ENCODE measurements around the gene TRAP1. TPM values are rescaled to one million over a fixed set of nuclear protein-coding genes. Genes with fewer than 3 reads are reported as not detected.
"Not testable (repeated sequence)": the region's sequence is repeated elsewhere in the genome, so short reads cannot be mapped to it uniquely, and the experiment has no call there.

TRAP1 gene
- polyA plus RNA-seq, 1 donor from 2014 or later, result 73.0 TPM

DNA sequence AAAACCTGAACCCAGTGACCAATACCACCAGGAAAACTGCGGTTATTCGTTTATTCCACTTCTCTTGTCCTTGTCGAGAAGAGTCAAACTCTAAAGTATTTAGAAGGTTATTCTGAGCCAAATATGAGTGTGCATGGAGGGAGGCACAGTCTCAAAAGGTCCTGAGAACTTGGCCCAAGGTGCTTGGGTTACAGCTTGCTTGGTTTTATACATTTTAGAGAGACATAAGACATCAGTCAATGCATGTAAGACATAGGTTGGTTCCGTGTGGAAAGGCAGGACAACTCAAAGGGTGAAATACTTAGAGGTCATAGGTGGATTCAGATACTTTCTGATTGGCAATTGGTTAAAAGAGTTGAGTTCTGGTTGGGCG is 681 bp upstream of the TRAP1 start:
- H3K27me3 ChIP-seq (ENCODE audit: insufficient read depth, low read depth, low read length), result no peaks in the 10 kb centered on the region
- H3K9ac ChIP-seq (ENCODE audit: low read length), result peak overlapping the region; percentile 82
- H3F3A ChIP-seq (ENCODE audit: insufficient read depth, low read length, poor library complexity, severe bottlenecking), result no peaks in the 10 kb centered on the region
- H3K36me3 ChIP-seq (ENCODE audit: insufficient read depth, low read length), result no peaks in the 10 kb centered on the region
- no peaks in the 10 kb centered on the region for H3K9me3 ChIP-seq (ENCODE audit: low read length)
- no peak for TF ChIP-seq EP300 (conservative IDR thresholded peaks at IDR 0.05; ENCODE audit: poor library complexity, severe bottlenecking)
- no peak for TF ChIP-seq RAD21 (conservative IDR thresholded peaks at IDR 0.05)
- TF ChIP-seq EZH2 (IDR thresholded peaks at IDR 0.05; ENCODE audit: borderline replicate concordance, insufficient read depth, low read length, poor library complexity, severe bottlenecking), result no peak
- TF ChIP-seq, protein P1, sequence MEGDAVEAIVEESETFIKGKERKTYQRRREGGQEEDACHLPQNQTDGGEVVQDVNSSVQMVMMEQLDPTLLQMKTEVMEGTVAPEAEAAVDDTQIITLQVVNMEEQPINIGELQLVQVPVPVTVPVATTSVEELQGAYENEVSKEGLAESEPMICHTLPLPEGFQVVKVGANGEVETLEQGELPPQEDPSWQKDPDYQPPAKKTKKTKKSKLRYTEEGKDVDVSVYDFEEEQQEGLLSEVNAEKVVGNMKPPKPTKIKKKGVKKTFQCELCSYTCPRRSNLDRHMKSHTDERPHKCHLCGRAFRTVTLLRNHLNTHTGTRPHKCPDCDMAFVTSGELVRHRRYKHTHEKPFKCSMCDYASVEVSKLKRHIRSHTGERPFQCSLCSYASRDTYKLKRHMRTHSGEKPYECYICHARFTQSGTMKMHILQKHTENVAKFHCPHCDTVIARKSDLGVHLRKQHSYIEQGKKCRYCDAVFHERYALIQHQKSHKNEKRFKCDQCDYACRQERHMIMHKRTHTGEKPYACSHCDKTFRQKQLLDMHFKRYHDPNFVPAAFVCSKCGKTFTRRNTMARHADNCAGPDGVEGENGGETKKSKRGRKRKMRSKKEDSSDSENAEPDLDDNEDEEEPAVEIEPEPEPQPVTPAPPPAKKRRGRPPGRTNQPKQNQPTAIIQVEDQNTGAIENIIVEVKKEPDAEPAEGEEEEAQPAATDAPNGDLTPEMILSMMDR (IDR thresholded peaks at IDR 0.05; ENCODE audit: poor library complexity, severe bottlenecking), result no peak
- H3K4me2 ChIP-seq (ENCODE audit: low read length), result peak overlapping the region; percentile 95
- peak overlapping the region; percentile 79 for H3K27ac ChIP-seq (ENCODE audit: low read length)
- peak overlapping the region; percentile 99 for H2AFZ ChIP-seq (ENCODE audit: low read depth, low read length)
- H3K4me3 ChIP-seq (ENCODE audit: low read length), result peak overlapping the region; percentile 98
- H3K79me2 ChIP-seq (replicated peaks; ENCODE audit: insufficient read depth, low read length), result peaks cover 8% of the 10 kb centered on the region
- no peaks in the 10 kb centered on the region for H3K9me2 ChIP-seq (ENCODE audit: insufficient read depth, low read length)
- no peaks in the 10 kb centered on the region for H4K20me1 ChIP-seq (ENCODE audit: insufficient read depth)

DNA sequence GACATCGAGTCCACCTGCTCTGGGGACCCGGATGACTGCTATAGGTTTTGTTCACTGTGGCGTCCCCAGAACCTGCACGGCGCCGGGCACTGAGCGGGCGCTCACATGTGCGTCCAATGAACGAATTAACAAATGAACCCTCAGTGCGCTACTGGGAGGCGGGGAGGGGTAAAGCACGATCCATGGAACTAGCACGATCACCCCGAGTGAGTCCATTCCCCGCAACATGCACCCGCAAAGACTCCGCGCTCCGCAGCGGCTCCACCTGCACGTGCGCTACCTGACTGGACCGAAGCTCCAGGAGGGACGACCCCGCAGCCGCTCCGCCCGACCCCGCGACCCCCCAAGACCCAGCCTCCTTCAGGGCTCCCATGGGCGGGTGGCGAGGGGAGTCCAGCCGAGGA is 491 bp downstream of the TRAP1 start:
- no peaks in the 10 kb centered on the region for H4K20me1 ChIP-seq (ENCODE audit: insufficient read depth)
- no peaks in the 10 kb centered on the region for H3K9me3 ChIP-seq (ENCODE audit: low read length)
- H3K9ac ChIP-seq (ENCODE audit: low read length), result peak overlapping the region; percentile 82
- peak overlapping the region; percentile 98 for H3K4me3 ChIP-seq (ENCODE audit: low read length)
- peak overlapping the region; percentile 59 for H3K27ac ChIP-seq (ENCODE audit: low read length)
- H3K4me2 ChIP-seq (ENCODE audit: low read length), result peak overlapping the region; percentile 73
- H3K9me2 ChIP-seq (ENCODE audit: insufficient read depth, low read length), result no peaks in the 10 kb centered on the region
- H3K27me3 ChIP-seq (ENCODE audit: insufficient read depth, low read depth, low read length), result no peaks in the 10 kb centered on the region
- no peaks in the 10 kb centered on the region for H3F3A ChIP-seq (ENCODE audit: insufficient read depth, low read length, poor library complexity, severe bottlenecking)
- peak overlapping the region; percentile 59 for H2AFZ ChIP-seq (ENCODE audit: low read depth, low read length)
- H3K79me2 ChIP-seq (replicated peaks; ENCODE audit: insufficient read depth, low read length), result peaks cover 8% of the 10 kb centered on the region
- no peaks in the 10 kb centered on the region for H3K36me3 ChIP-seq (ENCODE audit: insufficient read depth, low read length)
- TF ChIP-seq EZH2 (IDR thresholded peaks at IDR 0.05; ENCODE audit: borderline replicate concordance, insufficient read depth, low read length, poor library complexity, severe bottlenecking), result no peak
- TF ChIP-seq, protein P2, sequence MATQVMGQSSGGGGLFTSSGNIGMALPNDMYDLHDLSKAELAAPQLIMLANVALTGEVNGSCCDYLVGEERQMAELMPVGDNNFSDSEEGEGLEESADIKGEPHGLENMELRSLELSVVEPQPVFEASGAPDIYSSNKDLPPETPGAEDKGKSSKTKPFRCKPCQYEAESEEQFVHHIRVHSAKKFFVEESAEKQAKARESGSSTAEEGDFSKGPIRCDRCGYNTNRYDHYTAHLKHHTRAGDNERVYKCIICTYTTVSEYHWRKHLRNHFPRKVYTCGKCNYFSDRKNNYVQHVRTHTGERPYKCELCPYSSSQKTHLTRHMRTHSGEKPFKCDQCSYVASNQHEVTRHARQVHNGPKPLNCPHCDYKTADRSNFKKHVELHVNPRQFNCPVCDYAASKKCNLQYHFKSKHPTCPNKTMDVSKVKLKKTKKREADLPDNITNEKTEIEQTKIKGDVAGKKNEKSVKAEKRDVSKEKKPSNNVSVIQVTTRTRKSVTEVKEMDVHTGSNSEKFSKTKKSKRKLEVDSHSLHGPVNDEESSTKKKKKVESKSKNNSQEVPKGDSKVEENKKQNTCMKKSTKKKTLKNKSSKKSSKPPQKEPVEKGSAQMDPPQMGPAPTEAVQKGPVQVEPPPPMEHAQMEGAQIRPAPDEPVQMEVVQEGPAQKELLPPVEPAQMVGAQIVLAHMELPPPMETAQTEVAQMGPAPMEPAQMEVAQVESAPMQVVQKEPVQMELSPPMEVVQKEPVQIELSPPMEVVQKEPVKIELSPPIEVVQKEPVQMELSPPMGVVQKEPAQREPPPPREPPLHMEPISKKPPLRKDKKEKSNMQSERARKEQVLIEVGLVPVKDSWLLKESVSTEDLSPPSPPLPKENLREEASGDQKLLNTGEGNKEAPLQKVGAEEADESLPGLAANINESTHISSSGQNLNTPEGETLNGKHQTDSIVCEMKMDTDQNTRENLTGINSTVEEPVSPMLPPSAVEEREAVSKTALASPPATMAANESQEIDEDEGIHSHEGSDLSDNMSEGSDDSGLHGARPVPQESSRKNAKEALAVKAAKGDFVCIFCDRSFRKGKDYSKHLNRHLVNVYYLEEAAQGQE (IDR thresholded peaks at IDR 0.05; ENCODE audit: borderline replicate concordance), result peak; percentile 11

DNA sequence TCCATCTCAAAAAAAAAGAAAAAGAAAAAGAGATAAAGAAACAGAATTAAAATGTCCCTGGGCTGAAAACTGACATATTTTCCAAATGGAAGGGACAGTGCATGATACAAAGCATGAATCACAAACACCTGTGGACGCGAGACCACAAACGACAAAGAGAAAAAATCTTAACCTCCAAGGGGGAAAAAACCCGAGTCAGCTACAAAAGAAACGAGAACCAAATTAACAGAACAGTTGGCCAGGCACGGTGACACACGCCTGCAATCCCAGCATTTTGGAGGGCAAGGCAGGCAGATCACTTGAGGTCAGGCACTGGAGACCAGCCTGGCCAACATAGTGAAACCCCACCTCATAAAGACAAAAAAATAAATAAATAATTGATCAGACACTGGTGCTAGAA is 1.9 kb downstream of the TRAP1 start:
- H4K20me1 ChIP-seq (ENCODE audit: insufficient read depth), result no peaks in the 10 kb centered on the region
- no peaks in the 10 kb centered on the region for H3K9me2 ChIP-seq (ENCODE audit: insufficient read depth, low read length)
- TF ChIP-seq TAF1 (IDR thresholded peaks at IDR 0.05; ENCODE audit: low read depth), result no peak
- TF ChIP-seq, protein P1 (IDR thresholded peaks at IDR 0.05; ENCODE audit: poor library complexity, severe bottlenecking), result no peak
- no peak for TF ChIP-seq POLR2AphosphoS5 (IDR thresholded peaks at IDR 0.05)
- no peak for TF ChIP-seq RAD21 (conservative IDR thresholded peaks at IDR 0.05)
- H3K36me3 ChIP-seq (ENCODE audit: insufficient read depth, low read length), result no peaks in the 10 kb centered on the region
- no peaks in the 10 kb centered on the region for H3F3A ChIP-seq (ENCODE audit: insufficient read depth, low read length, poor library complexity, severe bottlenecking)
- no peak overlapping the region for H2AFZ ChIP-seq (ENCODE audit: low read depth, low read length)
- H3K9ac ChIP-seq (ENCODE audit: low read length), result no peak overlapping the region
- H3K79me2 ChIP-seq (replicated peaks; ENCODE audit: insufficient read depth, low read length), result peaks cover 8% of the 10 kb centered on the region
- H3K27ac ChIP-seq (ENCODE audit: low read length), result no peak overlapping the region
- no peaks in the 10 kb centered on the region for H3K9me3 ChIP-seq (ENCODE audit: low read length)
- H3K4me3 ChIP-seq (ENCODE audit: low read length), result no peak overlapping the region
- H3K4me2 ChIP-seq (ENCODE audit: low read length), result no peak overlapping the region
- no peaks in the 10 kb centered on the region for H3K27me3 ChIP-seq (ENCODE audit: insufficient read depth, low read depth, low read length)

DNA sequence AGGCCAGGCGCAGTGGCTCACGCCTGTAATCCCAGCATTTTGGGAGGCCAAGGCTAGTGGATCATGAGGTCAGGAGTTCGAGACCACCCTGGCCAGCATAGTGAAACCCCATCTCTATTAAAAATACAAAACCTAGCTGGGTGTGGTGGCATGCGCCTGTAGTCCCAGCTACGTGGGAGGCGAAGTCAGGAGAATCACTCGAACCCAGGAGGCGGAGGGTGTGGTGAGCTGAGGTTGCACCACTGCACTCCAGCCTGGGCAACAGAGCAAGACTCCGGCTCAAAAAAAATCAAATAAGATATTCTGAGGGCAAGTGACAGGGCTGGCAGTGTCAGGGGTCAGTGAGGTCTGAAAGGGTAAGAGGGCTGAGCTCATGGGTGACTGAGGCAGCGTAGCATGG is 2.9 kb downstream of the TRAP1 start:
- not testable (repeated sequence) for H3K9ac ChIP-seq (ENCODE audit: low read length); H3K36me3 ChIP-seq (ENCODE audit: insufficient read depth, low read length); H3K4me2 ChIP-seq (ENCODE audit: low read length); H3K27ac ChIP-seq (ENCODE audit: low read length); H3K4me3 ChIP-seq (ENCODE audit: low read length); H2AFZ ChIP-seq (ENCODE audit: low read depth, low read length); H3K27me3 ChIP-seq (ENCODE audit: insufficient read depth, low read depth, low read length); H3K79me2 ChIP-seq (replicated peaks; ENCODE audit: insufficient read depth, low read length); H3K9me2 ChIP-seq (ENCODE audit: insufficient read depth, low read length); H4K20me1 ChIP-seq (ENCODE audit: insufficient read depth); H3F3A ChIP-seq (ENCODE audit: insufficient read depth, low read length, poor library complexity, severe bottlenecking); H3K9me3 ChIP-seq (ENCODE audit: low read length)
